ENCODE results near the gene SLC12A9. TPM values are rescaled to one million over a fixed set of nuclear protein-coding genes. Genes with fewer than 3 reads are reported as not detected.

SLC12A9 gene
- total and polyA plus RNA-seq, 12 donors: 4.8 to 15.7 (median 7.3) TPM

- Histone ChIP-seq H3K36me3 (peaks cover 0 to 27% (median 7%) of the 10 kb centered on the region in 9 donors), H3K4me3 (peak overlapping the region; percentile 42 to 89 (median 74)), H3K9me3 (no peaks in the 10 kb centered on the region), H3K27ac (peak overlapping the region; percentile 73 to 95 (median 90)), H3K27me3 (peaks cover 0 to 45% (median 5%) of the 10 kb centered on the region in 7 donors), H3K4me1 (peaks cover 2 to 53% (median 33%) of the 10 kb centered on the region in 9 donors)
- TF ChIP-seq CTCF (IDR thresholded peaks at IDR 0.05): no peak
- peak in 3 of 8 donors; percentile 3 to 6 (median 5) for ATAC-seq
- WGBS, 2 donors: 0 to 1% methylated on average over 64 to 71 of the region's 71 CpGs
- intact Hi-C loops (cut with DNase I): no loop called here
- no peak for DNase-seq
These were observed 25.8 kb upstream of the SLC12A9 start for GRCh38 chr7:100826514-100827329.

GRCh38 chr7:100827330-100828226 is 24.9 kb upstream of the SLC12A9 start, which contains the start of gene EPHB4:
EPHB4 (minus strand) TSS chr7:100827523; CDS start chr7:100827030, 493 bp downstream.
- Histone ChIP-seq H3K4me3 (peak within 1 kb of the TSS; percentile 42 to 89 (median 74)), H3K27ac (peak within 1 kb of the TSS; percentile 73 to 95 (median 90)), H3K27me3 (peaks cover 0 to 45% (median 5%) of the 10 kb centered on the region in 7 donors)

GRCh38 chr7:100829150-100829716 is 23.3 kb upstream of the SLC12A9 start:
- DNase-seq: peak; percentile 73 to 79
- TF ChIP-seq CTCF (IDR thresholded peaks at IDR 0.05): no peak
- peak overlapping the region in 8 of 10 donors; percentile 15 to 89 (median 74) for H3K4me3 ChIP-seq
- peak; percentile 16 to 69 (median 62) for ATAC-seq
- no peaks in the 10 kb centered on the region for H3K9me3 ChIP-seq
- peak overlapping the region; percentile 53 to 95 (median 90) for H3K27ac ChIP-seq
- intact Hi-C loops (cut with DNase I): no loop called here
- H3K4me1 ChIP-seq: peaks cover 2 to 43% (median 31%) of the 10 kb centered on the region in 9 donors
- H3K27me3 ChIP-seq: peaks cover 0 to 45% (median 5%) of the 10 kb centered on the region in 7 donors
- H3K36me3 ChIP-seq: peaks cover 0 to 2% (median 0%) of the 10 kb centered on the region in 9 donors
- 27 to 30% methylated on average over 20 of the region's 20 CpGs for WGBS, 2 donors

More at GRCh38 chr7:100827330-100828226, 24.9 kb upstream of the SLC12A9 start, which contains the start of gene EPHB4:
- WGBS, 2 donors: 0 to 1% methylated on average over 63 to 79 of the region's 80 CpGs
- peak; percentile 61 to 80 (median 76) for ATAC-seq
- Histone ChIP-seq H3K36me3 (peaks cover 0 to 19% (median 0%) of the 10 kb centered on the region in 9 donors), H3K4me1 (peaks cover 2 to 53% (median 33%) of the 10 kb centered on the region in 9 donors), H3K9me3 (no peaks in the 10 kb centered on the region)
- TF ChIP-seq CTCF (IDR thresholded peaks at IDR 0.05): peak in 7 of 9 donors; percentile 22 to 61 (median 42)
- peak; percentile 84 to 90 for DNase-seq
- intact Hi-C loops (cut with DNase I): loop anchor here in 2 of 10 donors (1.0 kb wide), 1 partner anchor 9 kb away; no protein-coding TSS in a partner anchor

Data from heart right ventricle (tissue), 16 donors.